ENCODE results near the gene SEC24C. TPM values are rescaled to one million over a fixed set of nuclear protein-coding genes. Genes with fewer than 3 reads are reported as not detected.
A peak's percentile ranks its signal among the peaks of the same experiment; 100 is the strongest.
"Not testable (repeated sequence)": the region's sequence is repeated elsewhere in the genome, so short reads cannot be mapped to it uniquely, and the experiment has no call there.

SEC24C gene
- total RNA-seq, 2 experiments from 2014 or later, result 52.0 to 54.2 TPM

DNA sequence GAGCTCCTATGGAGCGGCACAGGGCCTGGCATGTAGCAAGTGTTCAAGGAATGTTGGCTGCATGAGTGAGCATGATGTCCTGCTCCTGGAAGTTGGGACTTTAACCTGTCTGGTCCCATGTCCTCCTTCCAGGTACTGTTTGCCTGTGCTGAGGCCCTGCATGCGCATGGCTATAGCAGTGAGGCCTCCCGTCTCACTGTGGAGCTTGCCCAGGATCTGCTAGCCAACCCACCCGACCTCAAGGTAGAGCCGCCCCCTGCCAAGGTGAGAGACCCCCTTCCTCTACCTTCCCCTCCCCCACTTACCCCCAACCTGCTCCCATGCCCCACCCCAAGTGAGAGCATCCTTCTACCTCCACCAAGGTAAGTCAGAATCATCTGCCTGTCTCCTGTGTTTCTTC is 49.3 kb downstream of the SEC24C start:
- ChIA-PET POLR2A (interaction anchor here (1.9 to 2.3 kb wide), 2 partner anchors 8 to 21 kb away, joined by 7 to 10 read pairs; partner anchors contain the start of gene ZSWIM8), CTCF (no interaction called here)
- peak overlapping the region; percentile 47 for H3K27ac Mint-ChIP-seq

DNA sequence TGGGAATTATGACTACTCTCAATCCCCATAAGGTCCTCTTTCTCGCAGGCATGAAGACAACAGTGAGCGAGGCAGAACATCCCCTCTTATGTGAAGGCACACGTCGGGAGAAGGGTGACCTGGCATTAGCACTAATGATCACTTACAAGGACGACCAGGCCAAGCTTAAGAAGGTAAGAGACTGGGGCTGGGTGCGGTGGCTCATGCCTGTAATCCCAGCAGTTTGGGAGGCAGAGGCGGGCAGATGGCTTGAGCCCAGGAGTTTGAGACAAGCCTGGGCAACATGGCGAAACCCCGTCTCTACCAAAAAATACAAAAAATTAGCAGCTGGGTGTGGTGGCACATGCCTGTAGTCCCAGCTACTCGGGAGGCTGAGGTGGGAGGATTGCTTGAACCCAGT is 51.3 kb downstream of the SEC24C start:
- peaks cover 92% of the 10 kb centered on the region for H3K36me3 ChIP-seq (ENCODE audit: insufficient read depth, low read length)
- DNase-seq; H3K9me3 Mint-ChIP-seq; H3K27me3 ChIP-seq (ENCODE audit: control insufficient read depth in 1 of 2, insufficient read depth in 2 of 2, low read length in 2 of 2); H3K4me3 Mint-ChIP-seq; H3K27ac Mint-ChIP-seq; H3K27me3 Mint-ChIP-seq; H3K4me1 ChIP-seq (ENCODE audit: insufficient read depth, low read length); H3K4me3 ChIP-seq (ENCODE audit: low read length); H3K9me3 ChIP-seq (ENCODE audit: control insufficient read depth in 1 of 2, insufficient read depth in 1 of 2, low read length in 2 of 2); H3K4me1 Mint-ChIP-seq (ENCODE audit: low read depth); intact Hi-C loops (cut with DNase I, micrococcal nuclease); ATAC-seq (ENCODE audit: poor library complexity); H3K27ac ChIP-seq (ENCODE audit: low read depth in 1 of 2, low read length in 2 of 2): not testable (repeated sequence)
- CTCF ChIA-PET, result interaction anchor here (1.0 kb wide), 1 partner anchor 51 kb away, joined by 3 read pairs; the partner anchor contains the start of gene SEC24C
- POLR2A ChIA-PET, result interaction anchor here (0.6 to 2.3 kb wide), 2 partner anchors 10 to 23 kb away, joined by 3 to 7 read pairs; partner anchors contain the start of gene ZSWIM8
- peaks cover 88% of the 10 kb centered on the region for H3K36me3 Mint-ChIP-seq (ENCODE audit: low read depth)

More for the DNA sequence above, 49.3 kb downstream of the SEC24C start:
- DNase-seq (no peak), ATAC-seq (ENCODE audit: poor library complexity) (no peak)
- H3K36me3 ChIP-seq (ENCODE audit: insufficient read depth, low read length), result peaks cover 92% of the 10 kb centered on the region
- no peak overlapping the region for H3K4me3 ChIP-seq (ENCODE audit: low read length)
- TF ChIP-seq, protein P1, sequence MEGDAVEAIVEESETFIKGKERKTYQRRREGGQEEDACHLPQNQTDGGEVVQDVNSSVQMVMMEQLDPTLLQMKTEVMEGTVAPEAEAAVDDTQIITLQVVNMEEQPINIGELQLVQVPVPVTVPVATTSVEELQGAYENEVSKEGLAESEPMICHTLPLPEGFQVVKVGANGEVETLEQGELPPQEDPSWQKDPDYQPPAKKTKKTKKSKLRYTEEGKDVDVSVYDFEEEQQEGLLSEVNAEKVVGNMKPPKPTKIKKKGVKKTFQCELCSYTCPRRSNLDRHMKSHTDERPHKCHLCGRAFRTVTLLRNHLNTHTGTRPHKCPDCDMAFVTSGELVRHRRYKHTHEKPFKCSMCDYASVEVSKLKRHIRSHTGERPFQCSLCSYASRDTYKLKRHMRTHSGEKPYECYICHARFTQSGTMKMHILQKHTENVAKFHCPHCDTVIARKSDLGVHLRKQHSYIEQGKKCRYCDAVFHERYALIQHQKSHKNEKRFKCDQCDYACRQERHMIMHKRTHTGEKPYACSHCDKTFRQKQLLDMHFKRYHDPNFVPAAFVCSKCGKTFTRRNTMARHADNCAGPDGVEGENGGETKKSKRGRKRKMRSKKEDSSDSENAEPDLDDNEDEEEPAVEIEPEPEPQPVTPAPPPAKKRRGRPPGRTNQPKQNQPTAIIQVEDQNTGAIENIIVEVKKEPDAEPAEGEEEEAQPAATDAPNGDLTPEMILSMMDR (IDR thresholded peaks at IDR 0.05), result no peak
- Mint-ChIP-seq H3K4me3 (no peak overlapping the region), H3K9me3 (no peaks in the 10 kb centered on the region), H3K27me3 (no peaks in the 10 kb centered on the region), H3K4me1 (ENCODE audit: low read depth) (no peaks in the 10 kb centered on the region), H3K36me3 (ENCODE audit: low read depth) (peaks cover 84% of the 10 kb centered on the region)
- H3K4me1 ChIP-seq (ENCODE audit: insufficient read depth, low read length), result peaks cover 2% of the 10 kb centered on the region
- no peaks in the 10 kb centered on the region for H3K27me3 ChIP-seq (ENCODE audit: control insufficient read depth in 1 of 2, insufficient read depth in 2 of 2, low read length in 2 of 2)
- H3K27ac ChIP-seq (ENCODE audit: low read depth in 1 of 2, low read length in 2 of 2), result no peak overlapping the region
- intact Hi-C loops (cut with DNase I, micrococcal nuclease), result no loop called here
- H3K9me3 ChIP-seq (ENCODE audit: control insufficient read depth in 1 of 2, insufficient read depth in 1 of 2, low read length in 2 of 2), result no peaks in the 10 kb centered on the region

DNA sequence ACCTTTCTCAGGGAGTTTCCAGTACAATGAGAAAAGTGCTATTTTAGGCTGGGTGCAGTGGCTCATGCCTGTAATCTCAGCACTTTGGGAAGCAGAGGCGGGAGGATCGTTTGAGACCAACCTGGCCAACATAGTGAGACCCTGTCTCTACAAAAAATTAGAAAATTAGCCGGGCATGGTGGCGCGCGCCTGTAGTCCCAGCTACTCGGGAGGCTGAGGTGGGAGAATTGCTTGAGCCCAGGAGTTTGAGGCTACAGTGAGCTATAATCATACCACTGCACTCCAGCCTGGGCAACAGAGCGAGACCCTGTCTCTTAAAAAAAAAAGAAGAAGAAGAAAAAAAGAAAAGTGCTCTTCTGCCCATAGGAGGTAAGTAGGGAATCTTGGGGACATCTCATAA is 51.9 kb downstream of the SEC24C start:
- H3K4me3 Mint-ChIP-seq; ATAC-seq (ENCODE audit: poor library complexity); H3K9me3 ChIP-seq (ENCODE audit: control insufficient read depth in 1 of 2, insufficient read depth in 1 of 2, low read length in 2 of 2); intact Hi-C loops (cut with DNase I, micrococcal nuclease); H3K27me3 ChIP-seq (ENCODE audit: control insufficient read depth in 1 of 2, insufficient read depth in 2 of 2, low read length in 2 of 2); H3K9me3 Mint-ChIP-seq; DNase-seq; H3K4me3 ChIP-seq (ENCODE audit: low read length); H3K4me1 Mint-ChIP-seq (ENCODE audit: low read depth); H3K27ac ChIP-seq (ENCODE audit: low read depth in 1 of 2, low read length in 2 of 2); H3K27me3 Mint-ChIP-seq; H3K4me1 ChIP-seq (ENCODE audit: insufficient read depth, low read length): not testable (repeated sequence)
- peaks cover 91% of the 10 kb centered on the region for H3K36me3 ChIP-seq (ENCODE audit: insufficient read depth, low read length)
- ChIA-PET CTCF (interaction anchor here (1.0 kb wide), 1 partner anchor 52 kb away, joined by 3 read pairs; the partner anchor contains the start of gene SEC24C), POLR2A (interaction anchor here (0.6 kb wide), 1 partner anchor 24 kb away, joined by 3 read pairs; a partner anchor contains a TSS)
- H3K27ac Mint-ChIP-seq, result peak overlapping the region; percentile 28
- H3K36me3 Mint-ChIP-seq (ENCODE audit: low read depth), result peaks cover 87% of the 10 kb centered on the region

DNA sequence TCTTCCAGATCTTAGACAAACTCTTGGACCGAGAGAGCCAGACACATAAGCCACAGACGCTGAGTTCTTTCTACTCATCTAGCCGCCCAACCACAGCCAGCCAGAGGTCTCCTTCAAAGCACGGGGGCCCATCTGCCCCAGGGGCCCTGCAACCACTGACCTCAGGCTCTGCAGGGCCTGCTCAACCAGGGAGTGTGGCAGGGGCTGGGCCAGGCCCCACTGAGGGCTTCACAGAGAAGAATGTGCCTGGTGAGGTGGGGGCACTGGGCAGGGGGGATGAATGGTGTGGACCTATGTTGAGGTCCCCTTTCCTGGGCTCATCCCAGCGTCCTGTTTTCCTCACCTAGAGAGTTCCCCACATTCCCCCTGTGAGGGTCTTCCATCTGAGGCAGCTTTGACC is 52.6 kb downstream of the SEC24C start:
- ATAC-seq (ENCODE audit: poor library complexity), result no peak
- Histone ChIP-seq H3K4me1 (ENCODE audit: insufficient read depth, low read length) (peaks cover 6% of the 10 kb centered on the region), H3K27me3 (ENCODE audit: control insufficient read depth in 1 of 2, insufficient read depth in 2 of 2, low read length in 2 of 2) (no peaks in the 10 kb centered on the region), H3K27ac (ENCODE audit: low read depth in 1 of 2, low read length in 2 of 2) (no peak overlapping the region), H3K9me3 (ENCODE audit: control insufficient read depth in 1 of 2, insufficient read depth in 1 of 2, low read length in 2 of 2) (no peaks in the 10 kb centered on the region), H3K36me3 (ENCODE audit: insufficient read depth, low read length) (peaks cover 91% of the 10 kb centered on the region), H3K4me3 (ENCODE audit: low read length) (no peak overlapping the region)
- intact Hi-C loops (cut with DNase I, micrococcal nuclease), result no loop called here
- ChIA-PET POLR2A (interaction anchor here (1.4 kb wide), 1 partner anchor 24 kb away, joined by 3 read pairs; no protein-coding TSS in a partner anchor), CTCF (interaction anchor here (0.6 kb wide), 1 partner anchor 1382 kb away, joined by 3 read pairs; no protein-coding TSS in a partner anchor)
- Mint-ChIP-seq H3K4me3 (no peak overlapping the region), H3K36me3 (ENCODE audit: low read depth) (peaks cover 87% of the 10 kb centered on the region), H3K27ac (peak overlapping the region; percentile 28), H3K27me3 (no peaks in the 10 kb centered on the region), H3K4me1 (ENCODE audit: low read depth) (no peaks in the 10 kb centered on the region), H3K9me3 (no peaks in the 10 kb centered on the region)
- no peak for DNase-seq
- TF ChIP-seq, protein P1 (IDR thresholded peaks at IDR 0.05), result no peak
